HG03342 (cell line): Measurements from ENCODE around the gene EHBP1L1.

Source experiments
- ATAC-seq: cut with Tn5 transposase; IDR thresholded peaks from one replicate; pipeline ENCODE4 v1.9.1; 2021; ENCODE audit warnings: mild to moderate bottlenecking, moderate library complexity; ENCODE audit not compliant: unreplicated experiment

Gene EHBP1L1

GRCh38 chr11:65575568-65576231 lies at the start of gene EHBP1L1:
EHBP1L1 (plus strand) TSS chr11:65576053; CDS start chr11:65576303, 250 bp downstream.
- ATAC-seq: no peak

GRCh38 chr11:65526744-65527143 lies 49.1 kb upstream of the EHBP1L1 start:
- no peak for ATAC-seq

- ATAC-seq: no peak
Measured at GRCh38 chr11:65528819-65529350, 47.0 kb upstream of the EHBP1L1 start.

- ATAC-seq: no peak
Measured at GRCh38 chr11:65529475-65530156, 46.2 kb upstream of the EHBP1L1 start.

- no peak for ATAC-seq
Measured at GRCh38 chr11:65530157-65530496, 45.7 kb upstream of the EHBP1L1 start.

GRCh38 chr11:65532388-65533064 lies 43.3 kb upstream of the EHBP1L1 start:
- no peak for ATAC-seq

GRCh38 chr11:65535102-65535501 lies 40.8 kb upstream of the EHBP1L1 start:
- ATAC-seq: no peak

GRCh38 chr11:65536412-65537295 lies 39.2 kb upstream of the EHBP1L1 start:
- ATAC-seq: no peak

GRCh38 chr11:65537296-65537597 lies 38.6 kb upstream of the EHBP1L1 start:
- ATAC-seq: no peak

- ATAC-seq: no peak
Measured at GRCh38 chr11:65537620-65538231, 38.1 kb upstream of the EHBP1L1 start.

GRCh38 chr11:65538232-65538914 lies 37.5 kb upstream of the EHBP1L1 start:
- no peak for ATAC-seq

GRCh38 chr11:65538915-65539743 lies 36.7 kb upstream of the EHBP1L1 start:
- ATAC-seq: no peak

GRCh38 chr11:65539744-65540289 lies 36.0 kb upstream of the EHBP1L1 start:
- ATAC-seq: peak; percentile 53

GRCh38 chr11:65540290-65541092 lies 35.4 kb upstream of the EHBP1L1 start:
- ATAC-seq: peak; percentile 69

- ATAC-seq: no peak
Measured at GRCh38 chr11:65541093-65541982, 34.5 kb upstream of the EHBP1L1 start.

- no peak for ATAC-seq
Measured at GRCh38 chr11:65542738-65543390, 33.0 kb upstream of the EHBP1L1 start.

- no peak for ATAC-seq
Measured at GRCh38 chr11:65545853-65546216, 30.0 kb upstream of the EHBP1L1 start.
